PC-9 (cell line): ENCODE data around the gene ZMIZ1. TPM values are rescaled to one million over a fixed set of nuclear protein-coding genes. Genes with fewer than 3 reads are reported as not detected.

Experiments used
- BruUV-seq: library from RNA; stranded (reverse); fragments of 400-500 nt; replicated peaks from 2 replicates; lab custom pipeline; 2021; lab: Mats Ljungman, UMichigan
- CTCF ChIA-PET: fragments of 300-600 bp; sonication (Branson Sonifier 250); formaldehyde crosslinking; loops from one replicate; lab custom pipeline; 2022; ENCODE audit warnings: antibody characterized with exemption; lab: Charles Lee
- POLR2A ChIA-PET: fragments of 300-600 bp; sonication (Branson Sonifier 250); formaldehyde crosslinking; loops from one replicate; lab custom pipeline; 2022; ENCODE audit warnings: antibody characterized with exemption; ENCODE audit not compliant: unreplicated experiment; lab: Charles Lee
- DNase-seq, 2 experiments: peaks; one replicate each; pipeline versions ENCODE4 v3.0.0 to v3.0.0-alpha.2; 2015 to 2022; ENCODE audit warnings: mixed read lengths in 1 of 2
- H2AFZ ChIP-seq: fragments of 200-600 bp; sonication (generic); 2 replicates; pipeline ENCODE4 v1.8.1; 2017; ENCODE audit warnings: antibody characterized with exemption
- H3F3A ChIP-seq: fragments of 200-600 bp; sonication (generic); 2 replicates; pipeline ENCODE4 v1.8.1; 2017; ENCODE audit warnings: antibody characterized with exemption, mild to moderate bottlenecking, low read depth; ENCODE audit not compliant: insufficient read depth
- H3K27ac ChIP-seq: fragments of 200-600 bp; sonication (generic); 2 replicates; pipeline ENCODE4 v1.6.1; 2016; ENCODE audit warnings: mixed run types
- H3K27me3 ChIP-seq: fragments of 200-600 bp; sonication (generic); 2 replicates; pipeline ENCODE4 v1.6.1; 2016; ENCODE audit warnings: low read depth, mixed run types; ENCODE audit not compliant: insufficient read depth
- H3K36me3 ChIP-seq: fragments of 200-600 bp; sonication (generic); 2 replicates; pipeline ENCODE4 v1.6.1; 2016; ENCODE audit warnings: low read depth, mixed run types
- H3K4me1 ChIP-seq: fragments of 200-600 bp; sonication (generic); replicated peaks from 2 replicates; pipeline ENCODE4 v1.6.1; 2016; ENCODE audit warnings: mixed run types; ENCODE audit not compliant: insufficient read depth
- H3K4me2 ChIP-seq: fragments of 200-600 bp; sonication (generic); 2 replicates; pipeline ENCODE4 v1.6.1; 2017; ENCODE audit warnings: mixed run types
- H3K4me3 ChIP-seq: fragments of 200-600 bp; sonication (generic); 2 replicates; pipeline ENCODE4 v1.6.1; 2016; ENCODE audit warnings: mixed run types
- H3K79me2 ChIP-seq: fragments of 200-600 bp; sonication (generic); 2 replicates; pipeline ENCODE4 v1.6.1; 2017; ENCODE audit warnings: low read depth, mixed run types
- H3K9me2 ChIP-seq: fragments of 200-600 bp; sonication (generic); 2 replicates; pipeline ENCODE4 v1.8.1; 2017; ENCODE audit warnings: mild to moderate bottlenecking; ENCODE audit not compliant: insufficient read depth
- H3K9me3 ChIP-seq: fragments of 200-600 bp; sonication (generic); 2 replicates; pipeline ENCODE4 v1.8.1; 2016; ENCODE audit warnings: low read depth; ENCODE audit not compliant: insufficient read depth
- H4K20me1 ChIP-seq: fragments of 200-600 bp; sonication (generic); 2 replicates; pipeline ENCODE4 v1.8.1; 2017; ENCODE audit not compliant: insufficient read depth
- EZH2 ChIP-seq: fragments of 200-600 bp; sonication (generic); IDR thresholded peaks from 2 replicates; pipeline ENCODE4 v1.8.0; 2017; ENCODE audit warnings: antibody characterized with exemption, low read depth
- intact Hi-C: fragments of 100-400 bp; cut with micrococcal nuclease; formaldehyde crosslinking; loops from one replicate; pipeline ENCODE4 v1.10.0; 2022; ENCODE audit not compliant: unreplicated experiment
- total RNA-seq: library from RNA; stranded (reverse); gene quantifications from 2 replicates; pipeline ENCODE4 v1.2.3, GENCODE V29; 2021
- TF ChIP-seq, protein P1 (sequence below): fragments of 200-600 bp; sonication (generic); conservative IDR thresholded peaks from 2 replicates; pipeline ENCODE4 v1.6.1; 2017; ENCODE audit warnings: mixed run types, antibody characterized with exemption, mild to moderate bottlenecking, moderate library complexity

ZMIZ1 gene
- total RNA-seq, 1 experiment from 2014 or later, result 47.6 TPM

DNA sequence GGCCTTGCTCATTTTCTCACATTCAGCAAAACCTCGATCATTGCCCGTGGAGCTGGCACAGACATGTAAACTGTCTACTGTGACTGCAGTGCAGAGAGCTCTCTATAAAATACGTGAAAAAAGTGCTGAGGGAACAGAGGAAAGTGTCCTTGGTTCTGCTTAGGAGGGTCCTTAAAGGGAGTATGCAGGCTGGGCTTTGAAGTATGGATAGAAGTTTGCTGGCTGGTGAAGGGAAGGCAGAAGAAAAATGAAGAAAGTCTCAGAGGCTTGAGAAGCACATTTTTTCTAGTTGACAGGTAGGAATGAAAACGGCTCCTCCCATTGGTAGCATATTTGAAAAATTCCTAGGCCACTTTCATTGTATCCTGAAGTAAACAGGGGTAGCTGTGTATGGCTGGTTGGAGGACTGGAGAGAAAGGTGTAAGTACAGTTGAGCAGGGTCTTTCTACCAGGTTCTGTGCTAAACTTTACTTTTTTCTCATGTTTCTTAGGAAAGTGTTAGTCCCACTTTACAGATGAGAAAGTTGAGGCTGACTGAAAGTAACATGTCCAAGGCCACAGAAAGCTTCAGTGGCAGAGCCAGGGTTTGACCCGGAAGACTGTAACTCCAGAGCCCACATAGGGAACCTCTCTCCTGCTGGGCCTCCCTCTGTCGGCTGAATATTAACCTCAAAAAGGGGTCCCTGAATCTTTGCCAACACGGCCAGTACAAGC lies 215.5 kb downstream of the ZMIZ1 start:
- CTCF ChIA-PET, result no interaction called here
- Histone ChIP-seq H3K27ac (no peak overlapping the region), H3K4me3 (no peak overlapping the region), H3K79me2 (no peaks in the 10 kb centered on the region), H3K9me2 (no peaks in the 10 kb centered on the region), H3K4me2 (no peak overlapping the region), H3K36me3 (no peaks in the 10 kb centered on the region), H3K4me1 (peaks cover 19% of the 10 kb centered on the region), H3K9me3 (no peaks in the 10 kb centered on the region), H4K20me1 (no peaks in the 10 kb centered on the region), H3F3A (no peaks in the 10 kb centered on the region; the same call in 1 of the 2 replicates), H3K27me3 (no peaks in the 10 kb centered on the region), H2AFZ (no peak overlapping the region)
- POLR2A ChIA-PET, result no interaction called here
- no peak for TF ChIP-seq EZH2
- TF ChIP-seq, protein P1, sequence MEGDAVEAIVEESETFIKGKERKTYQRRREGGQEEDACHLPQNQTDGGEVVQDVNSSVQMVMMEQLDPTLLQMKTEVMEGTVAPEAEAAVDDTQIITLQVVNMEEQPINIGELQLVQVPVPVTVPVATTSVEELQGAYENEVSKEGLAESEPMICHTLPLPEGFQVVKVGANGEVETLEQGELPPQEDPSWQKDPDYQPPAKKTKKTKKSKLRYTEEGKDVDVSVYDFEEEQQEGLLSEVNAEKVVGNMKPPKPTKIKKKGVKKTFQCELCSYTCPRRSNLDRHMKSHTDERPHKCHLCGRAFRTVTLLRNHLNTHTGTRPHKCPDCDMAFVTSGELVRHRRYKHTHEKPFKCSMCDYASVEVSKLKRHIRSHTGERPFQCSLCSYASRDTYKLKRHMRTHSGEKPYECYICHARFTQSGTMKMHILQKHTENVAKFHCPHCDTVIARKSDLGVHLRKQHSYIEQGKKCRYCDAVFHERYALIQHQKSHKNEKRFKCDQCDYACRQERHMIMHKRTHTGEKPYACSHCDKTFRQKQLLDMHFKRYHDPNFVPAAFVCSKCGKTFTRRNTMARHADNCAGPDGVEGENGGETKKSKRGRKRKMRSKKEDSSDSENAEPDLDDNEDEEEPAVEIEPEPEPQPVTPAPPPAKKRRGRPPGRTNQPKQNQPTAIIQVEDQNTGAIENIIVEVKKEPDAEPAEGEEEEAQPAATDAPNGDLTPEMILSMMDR, result no peak
- intact Hi-C loops, result no loop called here
- BruUV-seq, result no TSS peak
- DNase-seq, result no peak

- Histone ChIP-seq H3K9me3 (no peaks in the 10 kb centered on the region), H3K9me2 (no peaks in the 10 kb centered on the region), H3K4me2 (no peak overlapping the region), H3K27me3 (no peaks in the 10 kb centered on the region), H3K27ac (no peak overlapping the region), H3K79me2 (no peaks in the 10 kb centered on the region), H3F3A (no peaks in the 10 kb centered on the region; the same call in 1 of the 2 replicates), H3K36me3 (no peaks in the 10 kb centered on the region), H2AFZ (no peak overlapping the region), H3K4me3 (no peak overlapping the region), H3K4me1 (peaks cover 28% of the 10 kb centered on the region), H4K20me1 (no peaks in the 10 kb centered on the region)
- TF ChIP-seq EZH2, result no peak
- TF ChIP-seq, protein P1, result no peak
- CTCF ChIA-PET, result no interaction called here
- intact Hi-C loops, result no loop called here
- BruUV-seq, result no TSS peak
- no peak for DNase-seq
- POLR2A ChIA-PET, result no interaction called here
These were observed 216.8 kb downstream of the ZMIZ1 start for GRCh38 chr10:79285315-79286197.

DNA sequence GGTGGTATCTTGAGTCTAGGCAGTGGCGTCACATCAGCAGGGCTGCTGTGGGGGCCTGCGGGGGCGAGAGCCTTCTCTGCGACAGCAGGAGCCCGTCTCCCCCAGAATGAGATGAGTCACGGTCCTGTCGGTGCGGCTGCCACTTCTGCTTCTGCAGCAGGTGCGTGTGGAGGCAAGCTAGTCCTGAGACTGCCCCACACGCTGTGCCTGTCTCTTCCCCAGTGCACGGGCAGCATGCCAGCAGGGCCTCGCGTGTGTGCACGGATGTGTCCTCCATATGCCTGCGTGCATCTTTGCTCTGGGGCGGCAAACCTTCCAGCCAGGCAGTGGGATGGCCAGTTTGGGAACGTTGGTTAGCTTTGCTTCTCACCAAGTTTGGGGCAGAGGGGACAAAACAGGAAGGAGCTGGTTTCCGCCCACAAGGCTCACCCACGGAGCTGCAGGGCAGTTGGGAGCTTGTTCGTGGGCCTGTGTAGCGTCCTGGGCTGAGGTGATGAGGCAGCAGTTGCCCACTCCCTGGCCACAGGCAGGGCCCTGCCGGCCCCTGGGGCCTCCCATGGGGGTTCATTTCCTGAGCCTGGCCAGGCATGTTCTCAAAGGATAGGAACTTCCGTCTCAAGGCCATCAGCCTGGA lies 217.7 kb downstream of the ZMIZ1 start:
- ChIA-PET CTCF (no interaction called here), POLR2A (no interaction called here)
- H3F3A ChIP-seq, result no peaks in the 10 kb centered on the region; the same call in 1 of the 2 replicates
- no peaks in the 10 kb centered on the region for H3K9me3 ChIP-seq
- no peak overlapping the region for H3K4me2 ChIP-seq
- no peaks in the 10 kb centered on the region for H4K20me1 ChIP-seq
- BruUV-seq, result no TSS peak
- no peaks in the 10 kb centered on the region for H3K9me2 ChIP-seq
- no peak for TF ChIP-seq EZH2
- TF ChIP-seq, protein P1, result no peak
- no peak overlapping the region for H3K4me3 ChIP-seq
- no peak for DNase-seq
- H3K36me3 ChIP-seq, result no peaks in the 10 kb centered on the region
- peaks cover 28% of the 10 kb centered on the region for H3K4me1 ChIP-seq
- H2AFZ ChIP-seq, result no peak overlapping the region
- H3K27ac ChIP-seq, result no peak overlapping the region
- intact Hi-C loops, result no loop called here
- H3K79me2 ChIP-seq, result no peaks in the 10 kb centered on the region
- no peaks in the 10 kb centered on the region for H3K27me3 ChIP-seq
